HEK293T (cell line): Measurements from ENCODE around the gene STK36.

ENCODE experiments used
- CTCF ChIA-PET: fragments of 350-600 bp; formaldehyde crosslinking; extraction: SDS; loops from one replicate; lab custom pipeline; 2021; ENCODE audit warnings: antibody characterized with exemption, inconsistent platforms; lab: Yijun Ruan, JAX
- POLR2A ChIA-PET: fragments of 350-600 bp; formaldehyde crosslinking; extraction: SDS; loops from one replicate; lab custom pipeline; 2020; ENCODE audit warnings: antibody characterized with exemption, inconsistent platforms; lab: Yijun Ruan, JAX
- DNase-seq: peaks from one replicate; pipeline ENCODE4 v3.0.0; 2012; ENCODE audit warnings: mixed read lengths; ENCODE audit errors: extremely low spot score
- ARNT ChIP-seq: fragments of 450-650 bp; IDR thresholded peaks from 2 replicates; pipeline ENCODE4 v1.6.1; 2017; ENCODE audit warnings: mild to moderate bottlenecking
- BHLHE40 ChIP-seq: fragments of 450-650 bp; IDR thresholded peaks from 2 replicates; pipeline ENCODE4 v1.6.1; 2016; ENCODE audit warnings: mild to moderate bottlenecking, moderate library complexity, borderline replicate concordance
- CTBP1 ChIP-seq: fragments of 450-650 bp; IDR thresholded peaks from 2 replicates; pipeline ENCODE4 v1.6.1; 2016; ENCODE audit warnings: borderline replicate concordance
- ELF4 ChIP-seq: fragments of 450-650 bp; IDR thresholded peaks from 2 replicates; pipeline ENCODE4 v1.6.1; 2017; ENCODE audit warnings: antibody characterized with exemption
- FOXA1 ChIP-seq: fragments of 450-650 bp; IDR thresholded peaks from 2 replicates; pipeline ENCODE4 v1.6.1; 2016; ENCODE audit warnings: mild to moderate bottlenecking
- FOXK2 ChIP-seq: fragments of 450-650 bp; IDR thresholded peaks from 2 replicates; pipeline ENCODE4 v1.6.1; 2016; ENCODE audit warnings: mild to moderate bottlenecking
- FOXM1 ChIP-seq: fragments of 450-650 bp; IDR thresholded peaks from 2 replicates; pipeline ENCODE4 v1.6.1; 2017; ENCODE audit warnings: mild to moderate bottlenecking, borderline replicate concordance
- HDGF ChIP-seq: fragments of 450-650 bp; IDR thresholded peaks from 2 replicates; pipeline ENCODE4 v1.6.1; 2017; ENCODE audit warnings: antibody characterized with exemption, borderline replicate concordance
- L3MBTL2 ChIP-seq: fragments of 450-650 bp; conservative IDR thresholded peaks from 2 replicates; pipeline ENCODE4 v1.6.1; 2016; ENCODE audit warnings: mild to moderate bottlenecking
- LEF1 ChIP-seq: fragments of 450-650 bp; IDR thresholded peaks from 2 replicates; pipeline ENCODE4 v1.6.1; 2017; ENCODE audit warnings: mild to moderate bottlenecking, borderline replicate concordance
- NFRKB ChIP-seq: fragments of 450-650 bp; IDR thresholded peaks from 2 replicates; pipeline ENCODE4 v1.6.1; 2016; ENCODE audit warnings: mild to moderate bottlenecking, moderate library complexity
- SP1 ChIP-seq: fragments of 450-650 bp; IDR thresholded peaks from 2 replicates; pipeline ENCODE4 v1.6.1; 2017
- SUZ12 ChIP-seq: fragments of 450-650 bp; IDR thresholded peaks from 2 replicates; pipeline ENCODE4 v1.6.1; 2016; ENCODE audit warnings: mild to moderate bottlenecking
- TARDBP ChIP-seq: fragments of 450-650 bp; IDR thresholded peaks from 2 replicates; pipeline ENCODE4 v1.6.1; 2016
- ZNF384 ChIP-seq: fragments of 450-650 bp; IDR thresholded peaks from 2 replicates; pipeline ENCODE4 v1.6.1; 2016
- TF ChIP-seq, protein P1 (sequence below): fragments of 450-650 bp; IDR thresholded peaks from 2 replicates; pipeline ENCODE4 v1.6.1; 2016

The STK36 gene

DNA sequence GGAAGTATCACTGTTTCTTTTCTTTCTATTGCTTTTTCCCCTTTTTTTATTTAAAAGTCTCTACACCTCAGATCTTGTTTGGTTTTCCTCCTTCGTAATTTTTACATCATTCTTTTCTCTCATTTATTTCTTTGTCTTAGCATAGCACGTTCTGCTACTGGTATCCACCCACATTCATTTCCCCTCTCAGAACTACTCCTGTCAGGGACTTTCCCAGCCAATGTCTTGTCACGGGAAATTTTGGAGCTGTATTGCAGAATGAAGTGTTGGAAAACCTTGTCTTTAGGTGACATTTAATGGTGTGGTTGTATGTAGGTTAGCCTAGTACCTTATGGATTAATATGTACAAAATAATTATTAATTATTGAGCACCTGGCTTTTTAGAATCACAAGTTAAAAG is 72.7 kb downstream of the STK36 start:
- TF ChIP-seq SUZ12 (no peak), HDGF (no peak), SP1 (no peak), ARNT (no peak), BHLHE40 (no peak), ELF4 (no peak), CTBP1 (no peak), FOXM1 (no peak), L3MBTL2 (no peak), ZNF384 (no peak), FOXA1 (no peak), FOXK2 (no peak)
- TF ChIP-seq, protein P1, sequence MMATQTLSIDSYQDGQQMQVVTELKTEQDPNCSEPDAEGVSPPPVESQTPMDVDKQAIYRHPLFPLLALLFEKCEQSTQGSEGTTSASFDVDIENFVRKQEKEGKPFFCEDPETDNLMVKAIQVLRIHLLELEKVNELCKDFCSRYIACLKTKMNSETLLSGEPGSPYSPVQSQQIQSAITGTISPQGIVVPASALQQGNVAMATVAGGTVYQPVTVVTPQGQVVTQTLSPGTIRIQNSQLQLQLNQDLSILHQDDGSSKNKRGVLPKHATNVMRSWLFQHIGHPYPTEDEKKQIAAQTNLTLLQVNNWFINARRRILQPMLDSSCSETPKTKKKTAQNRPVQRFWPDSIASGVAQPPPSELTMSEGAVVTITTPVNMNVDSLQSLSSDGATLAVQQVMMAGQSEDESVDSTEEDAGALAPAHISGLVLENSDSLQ: no peak
- no peak for DNase-seq
- CTCF ChIA-PET: no interaction called here
- POLR2A ChIA-PET: no interaction called here

DNA sequence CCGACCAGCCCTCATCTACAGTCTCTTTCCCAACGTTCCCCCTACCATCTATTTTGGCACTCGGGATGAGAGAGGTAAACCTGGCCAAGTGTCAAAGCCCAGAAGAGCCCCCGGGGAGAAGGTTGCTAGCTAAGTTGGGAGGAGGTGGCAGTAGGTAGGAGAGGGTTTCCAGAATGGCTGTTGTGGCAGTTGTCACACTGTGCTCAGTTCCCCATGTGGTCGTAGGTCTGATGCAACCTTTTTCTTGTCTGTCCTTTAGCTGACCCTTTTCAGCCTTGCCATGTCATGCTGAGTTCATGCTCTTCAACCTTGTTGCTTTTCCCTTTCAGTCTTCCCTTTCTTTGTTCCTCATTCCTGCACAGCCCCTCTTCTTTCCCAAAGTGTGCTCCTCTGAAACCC is 73.3 kb downstream of the STK36 start:
- ChIA-PET CTCF (no interaction called here), POLR2A (no interaction called here)
- TF ChIP-seq ZNF384 (no peak), FOXK2 (no peak), BHLHE40 (no peak), FOXM1 (no peak), HDGF (no peak), ELF4 (no peak)
- no peak for DNase-seq

GRCh38 chr2:218745559-218746469 is 73.9 kb downstream of the STK36 start:
- no peak for TF ChIP-seq NFRKB
- TF ChIP-seq SUZ12: no peak
- TF ChIP-seq FOXA1: no peak
- no peak for TF ChIP-seq HDGF
- no peak for TF ChIP-seq CTBP1
- TF ChIP-seq SP1: no peak
- no peak for TF ChIP-seq TARDBP
- TF ChIP-seq L3MBTL2: no peak
- no peak for TF ChIP-seq ELF4
- no peak for TF ChIP-seq FOXM1
- no peak for TF ChIP-seq BHLHE40
- no peak for TF ChIP-seq ARNT
- TF ChIP-seq FOXK2: no peak
- no peak for TF ChIP-seq LEF1
- TF ChIP-seq ZNF384: no peak
- TF ChIP-seq, protein P1: no peak
- POLR2A ChIA-PET: no interaction called here
- CTCF ChIA-PET: no interaction called here
- DNase-seq: no peak

GRCh38 chr2:218746470-218746795 is 74.5 kb downstream of the STK36 start:
- POLR2A ChIA-PET: interaction anchor here (0.6 kb wide), 1 partner anchor 15 kb away, joined by 3 read pairs; no protein-coding TSS in a partner anchor
- no peak for TF ChIP-seq FOXK2
- TF ChIP-seq, protein P1: no peak
- no peak for TF ChIP-seq HDGF

GRCh38 chr2:218746960-218747359 is 75.1 kb downstream of the STK36 start:
- POLR2A ChIA-PET: interaction anchor here (0.6 kb wide), 1 partner anchor 15 kb away, joined by 3 read pairs; no protein-coding TSS in a partner anchor

More at GRCh38 chr2:218746470-218746795, 74.5 kb downstream of the STK36 start:
- DNase-seq: no peak
- CTCF ChIA-PET: no interaction called here

More at GRCh38 chr2:218746960-218747359, 75.1 kb downstream of the STK36 start:
- CTCF ChIA-PET: no interaction called here
- no peak for DNase-seq
- TF ChIP-seq NFRKB: no peak
- no peak for TF ChIP-seq FOXK2
- TF ChIP-seq ZNF384: no peak
- no peak for TF ChIP-seq SP1
- no peak for TF ChIP-seq CTBP1
- TF ChIP-seq ARNT: no peak
- no peak for TF ChIP-seq BHLHE40
- no peak for TF ChIP-seq ELF4
- no peak for TF ChIP-seq FOXM1
- TF ChIP-seq FOXA1: no peak
- no peak for TF ChIP-seq TARDBP
- TF ChIP-seq LEF1: no peak
- TF ChIP-seq, protein P1: no peak
- no peak for TF ChIP-seq SUZ12
- TF ChIP-seq L3MBTL2: no peak
- TF ChIP-seq HDGF: no peak
